ENCODE measurements around the gene PRKN.

DNA sequence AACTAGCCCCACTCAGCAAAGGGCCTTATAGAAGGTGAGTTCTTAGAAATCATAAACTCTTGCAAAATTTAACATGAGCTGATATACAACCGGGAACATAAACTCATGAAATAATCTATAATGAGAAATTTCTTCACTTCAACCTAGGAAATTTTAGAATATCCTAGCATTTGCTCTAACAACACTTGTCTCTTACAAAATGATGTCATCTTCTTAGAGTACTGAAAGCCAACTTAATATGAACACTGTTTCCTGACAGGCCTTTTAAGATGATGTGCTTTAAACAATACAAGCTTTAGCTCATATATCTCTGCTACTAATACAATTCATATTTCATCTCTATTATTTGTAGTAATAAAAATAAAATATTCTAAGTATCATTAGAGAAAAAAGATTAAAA is 1.1 kb upstream of the PRKN start:
- TF ChIP-seq GATA2 (IDR thresholded peaks at IDR 0.05; ENCODE audit: low read depth, low read length) (no peak), GATA3 (IDR thresholded peaks at IDR 0.05; ENCODE audit: low read depth, low read length) (no peak)
